ENCODE data around the gene B4GALNT3.

The B4GALNT3 gene

GRCh38 chr12:578748-579419 is 119.1 kb downstream of the B4GALNT3 start:
- no peak for FAIRE-seq

GRCh38 chr12:579420-580110 is 119.8 kb downstream of the B4GALNT3 start:
- FAIRE-seq: no peak

GRCh38 chr12:580813-581212 is 121.1 kb downstream of the B4GALNT3 start:
- FAIRE-seq: no peak

DNA sequence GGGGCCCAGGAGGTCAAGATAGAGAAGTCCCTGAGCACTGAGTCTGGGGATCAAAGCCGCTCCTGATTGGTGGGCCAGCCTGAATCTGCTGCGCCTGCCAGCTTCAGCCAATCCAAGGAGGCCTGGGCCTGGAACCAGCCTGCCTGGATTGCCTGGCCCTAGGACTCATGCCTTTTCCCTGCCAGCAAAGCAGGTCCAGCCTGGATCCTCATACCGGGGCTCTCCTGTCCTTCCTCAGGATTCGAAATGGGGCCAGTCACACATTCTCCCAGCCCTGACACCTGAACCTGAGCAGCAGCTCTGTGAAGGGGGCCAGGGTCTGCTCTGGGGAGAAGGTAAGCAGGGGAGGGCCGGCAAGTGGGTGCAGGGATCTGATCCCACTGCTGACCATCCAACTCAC is 121.6 kb downstream of the B4GALNT3 start:
- no peak for FAIRE-seq

DNA sequence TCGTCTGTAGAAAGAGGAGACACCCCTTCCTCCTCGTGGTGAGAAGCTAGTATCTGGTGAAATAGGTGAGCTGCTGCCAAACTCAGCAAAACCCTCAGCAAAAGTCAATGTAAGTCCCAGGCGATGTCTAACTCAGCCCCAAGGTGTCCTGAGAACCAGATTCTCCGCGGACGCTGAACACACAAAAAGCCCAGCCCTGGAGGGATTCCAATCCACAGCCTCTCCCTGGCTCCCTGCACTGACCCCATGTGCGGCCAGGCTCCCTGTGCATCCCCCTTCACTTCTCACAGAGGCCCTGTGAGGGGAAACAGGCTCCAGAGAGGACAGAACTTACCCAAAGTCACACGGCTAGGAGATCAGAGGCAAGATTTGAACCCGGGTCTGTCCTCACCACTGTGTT is 122.0 kb downstream of the B4GALNT3 start:
- FAIRE-seq: no peak

GRCh38 chr12:583251-583869 is 123.6 kb downstream of the B4GALNT3 start:
- no peak for FAIRE-seq

DNA sequence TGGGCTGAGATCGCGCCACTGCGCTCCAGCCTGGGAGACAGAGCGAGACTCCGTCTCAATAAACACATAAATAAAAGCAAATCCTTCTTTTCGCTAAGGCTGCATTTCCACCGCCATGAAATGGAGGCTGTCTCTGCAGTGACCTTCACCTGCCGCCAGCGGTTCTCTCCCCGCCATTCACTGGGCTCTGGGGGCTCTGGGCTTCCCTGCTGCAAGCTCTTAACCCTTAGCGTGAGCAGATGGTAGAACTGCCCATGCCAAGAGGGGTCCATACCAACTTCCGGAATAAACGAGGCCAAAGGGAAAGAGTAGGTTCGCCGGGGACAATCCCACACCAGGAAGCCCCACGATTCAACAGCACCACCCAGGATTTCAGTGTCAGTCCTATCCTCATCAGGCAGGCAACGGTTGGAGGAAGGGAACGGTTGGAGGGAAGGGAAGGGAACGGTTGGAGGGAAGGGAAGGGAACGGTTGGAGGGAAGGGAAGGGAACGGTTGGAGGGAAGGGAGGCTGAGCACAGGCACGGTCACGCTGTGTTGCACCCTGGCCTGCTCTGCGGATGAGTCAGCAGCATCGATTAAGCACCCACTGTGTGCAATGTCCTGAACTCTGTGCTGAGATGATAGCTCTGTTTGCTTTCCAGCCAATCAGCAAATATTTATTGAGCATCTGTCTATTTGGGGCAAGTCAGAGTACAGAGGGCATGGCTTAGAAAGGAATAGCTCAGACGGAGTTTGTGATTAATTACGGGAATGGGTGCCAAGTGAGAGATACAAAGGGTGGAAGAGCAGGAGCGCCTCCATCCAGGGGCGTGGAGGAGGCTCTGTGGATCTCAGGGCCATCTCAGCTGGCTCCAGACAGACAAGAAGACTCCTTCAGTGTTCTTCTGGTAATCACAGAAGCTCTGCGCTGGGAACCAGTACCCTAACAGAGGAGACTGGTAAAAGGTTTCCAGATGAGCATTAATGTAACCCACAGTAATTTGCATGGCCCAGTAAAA is 125.6 kb downstream of the B4GALNT3 start:
- no peak for FAIRE-seq

DNA sequence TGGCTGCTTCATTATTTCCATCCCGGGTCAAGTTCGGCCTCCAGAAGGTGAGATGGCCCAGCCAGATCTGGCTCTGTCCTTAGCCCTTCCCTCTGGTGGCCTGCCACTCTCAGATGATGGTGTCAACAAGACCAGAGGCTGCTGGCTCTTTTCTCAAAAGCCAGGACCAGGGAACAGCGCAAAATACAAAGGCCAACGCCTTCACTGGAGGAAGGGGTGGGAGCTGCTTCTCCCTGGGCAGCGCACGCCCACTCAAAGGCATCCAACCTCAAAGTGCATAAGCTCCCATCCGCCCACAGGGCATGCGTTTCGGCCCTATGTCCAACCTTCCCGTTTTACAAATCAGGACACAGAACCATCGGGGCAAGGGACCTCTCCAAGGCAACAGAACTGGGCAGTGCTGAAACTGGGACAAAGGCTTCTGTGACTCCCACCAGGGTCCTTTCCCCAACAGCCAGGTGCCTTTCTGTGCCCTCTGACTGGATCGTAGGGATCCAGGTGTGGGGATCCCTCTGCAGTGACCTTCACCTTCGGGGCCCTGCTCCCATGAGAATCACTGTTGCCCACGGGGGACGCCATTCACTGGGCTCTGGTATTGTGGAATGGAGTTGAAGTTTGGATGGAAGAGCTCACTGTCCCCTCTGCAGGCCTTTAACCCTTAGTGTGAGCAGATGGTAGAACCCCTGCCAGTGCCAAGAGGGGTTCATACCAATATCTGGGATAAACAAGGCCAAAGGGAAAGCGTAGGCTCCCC is 126.8 kb downstream of the B4GALNT3 start:
- FAIRE-seq: no peak

- FAIRE-seq: no peak
Observed at GRCh38 chr12:587132-588023, 127.6 kb downstream of the B4GALNT3 start.

DNA sequence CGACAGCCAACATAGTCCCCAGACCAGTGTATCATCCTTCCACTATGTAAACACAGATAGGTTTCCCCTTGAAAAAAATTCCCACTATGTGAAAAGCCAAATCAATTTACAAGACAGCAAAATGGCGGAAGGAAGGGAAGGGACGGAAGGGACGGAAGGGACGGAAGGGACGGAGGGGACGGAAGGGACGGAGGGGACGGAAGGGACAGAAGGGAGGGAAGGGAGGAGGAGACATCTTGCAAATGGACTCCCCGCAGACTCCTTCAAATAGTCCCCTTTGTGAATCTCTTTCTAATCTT is 128.2 kb downstream of the B4GALNT3 start:
- no peak for FAIRE-seq

GRCh38 chr12:588646-589045 is 128.9 kb downstream of the B4GALNT3 start:
- FAIRE-seq: no peak

- FAIRE-seq: no peak
Observed at GRCh38 chr12:590206-590750, 130.5 kb downstream of the B4GALNT3 start.

- no peak for FAIRE-seq
Observed at GRCh38 chr12:591167-592023, 131.7 kb downstream of the B4GALNT3 start.

- no peak for FAIRE-seq
Observed at GRCh38 chr12:592024-592505, 132.3 kb downstream of the B4GALNT3 start.

DNA sequence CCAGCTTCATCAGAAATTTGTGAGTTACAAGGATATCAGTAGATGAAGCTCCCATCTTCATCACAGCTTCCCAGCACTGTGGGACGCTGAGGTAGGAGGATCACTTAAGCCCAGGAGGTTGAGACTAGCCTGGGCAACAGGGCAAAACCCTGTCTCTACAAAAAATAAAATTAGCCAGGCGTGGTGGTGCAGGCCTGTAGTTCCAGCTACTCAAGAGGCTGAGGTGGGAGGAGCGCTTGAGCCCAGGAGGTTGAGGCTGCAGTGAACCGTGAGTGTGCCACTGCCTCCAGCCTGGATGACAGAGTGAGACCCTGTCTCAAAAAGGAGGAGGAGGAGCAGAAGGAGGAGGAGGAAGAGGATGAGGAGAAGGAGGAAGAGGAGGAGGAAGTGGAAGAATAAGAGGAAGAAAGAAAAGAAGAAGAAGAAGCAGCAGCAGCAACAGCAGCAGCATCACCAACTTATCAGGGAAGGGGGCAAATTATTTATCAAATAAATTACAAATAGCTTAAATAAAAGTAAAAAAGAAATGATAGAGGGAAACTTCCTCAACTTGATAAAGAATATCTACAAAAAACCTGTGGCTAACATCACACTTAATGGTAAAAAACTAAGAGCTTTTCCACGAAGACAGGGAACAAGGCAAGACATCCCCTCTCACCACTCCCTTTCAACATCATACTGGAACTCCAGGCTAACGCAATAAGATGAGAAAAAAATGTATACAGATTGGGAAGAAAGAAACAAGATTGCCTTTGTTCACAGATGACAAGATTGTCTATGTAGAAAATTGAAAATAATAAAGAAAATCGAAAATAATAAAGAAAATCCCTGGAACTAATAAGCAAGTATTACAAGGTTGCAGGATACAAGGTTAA is 133.9 kb downstream of the B4GALNT3 start:
- no peak for FAIRE-seq

- no peak for FAIRE-seq
Observed at GRCh38 chr12:597926-598568, 138.3 kb downstream of the B4GALNT3 start.

DNA sequence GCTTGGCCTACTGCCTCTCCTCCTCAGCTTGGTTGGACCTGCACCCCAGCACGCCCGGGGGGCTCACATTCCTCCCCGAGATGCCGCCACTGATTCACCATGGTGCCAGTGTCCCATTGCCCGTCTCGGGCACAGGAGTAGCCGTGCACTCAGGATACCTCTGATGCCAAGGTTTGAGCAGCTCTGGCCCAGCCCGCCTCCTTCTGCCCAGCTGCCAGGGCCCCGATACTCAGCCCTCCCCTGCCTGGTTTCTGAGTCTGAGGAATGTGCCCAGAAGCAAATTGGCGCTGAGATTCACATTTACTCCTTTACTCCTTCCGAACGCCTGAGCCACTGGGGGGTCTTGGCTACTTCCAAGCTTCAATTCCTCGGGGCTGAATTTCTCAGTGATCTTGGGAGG is 140.0 kb downstream of the B4GALNT3 start:
- FAIRE-seq: no peak

- no peak for FAIRE-seq
Observed at GRCh38 chr12:601976-602699, 142.4 kb downstream of the B4GALNT3 start.
